Suppressor macrophage treated with lipopolysaccharide for 4 hours (primary cell): ENCODE measurements around the gene CRADD.
"Not testable (repeated sequence)": the region's sequence is repeated elsewhere in the genome, so short reads cannot be mapped to it uniquely, and the experiment has no call there.

Experiments
- DNase-seq: peaks from one replicate; pipeline ENCODE4 v3.0.0-alpha.2; 2020

Gene CRADD

DNA sequence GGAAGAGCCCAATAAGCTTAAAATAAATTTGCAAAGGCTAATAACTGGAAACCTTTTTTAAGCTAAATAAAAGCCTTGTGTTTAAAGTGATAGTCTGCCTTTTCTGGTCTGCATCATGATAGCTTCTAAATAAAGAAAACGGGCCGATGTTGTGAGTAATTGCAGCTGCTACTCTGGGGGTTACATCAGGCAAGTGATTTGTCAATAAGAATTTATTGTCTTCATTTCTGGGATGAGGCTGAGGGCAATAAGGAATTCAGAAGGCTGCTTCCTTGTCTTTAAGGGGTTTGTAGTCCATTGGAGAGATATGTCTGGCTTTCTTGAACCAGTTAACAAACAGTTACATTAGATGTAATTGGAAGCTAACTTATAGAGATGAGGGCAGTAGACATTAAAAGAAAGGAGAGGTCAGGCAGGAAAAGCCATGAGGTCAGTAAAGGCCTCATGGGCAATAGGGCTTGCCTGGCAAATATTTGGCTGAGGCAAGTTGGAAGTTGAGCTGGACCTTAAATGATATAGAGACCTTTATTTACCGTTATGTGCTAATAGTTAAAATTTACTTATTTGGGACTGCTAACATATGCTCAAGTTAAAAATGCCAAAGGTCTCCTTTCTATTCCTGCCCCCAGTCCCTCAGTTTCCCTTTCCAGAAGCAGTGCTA lies 85.0 kb downstream of the CRADD start:
- DNase-seq: no peak

DNA sequence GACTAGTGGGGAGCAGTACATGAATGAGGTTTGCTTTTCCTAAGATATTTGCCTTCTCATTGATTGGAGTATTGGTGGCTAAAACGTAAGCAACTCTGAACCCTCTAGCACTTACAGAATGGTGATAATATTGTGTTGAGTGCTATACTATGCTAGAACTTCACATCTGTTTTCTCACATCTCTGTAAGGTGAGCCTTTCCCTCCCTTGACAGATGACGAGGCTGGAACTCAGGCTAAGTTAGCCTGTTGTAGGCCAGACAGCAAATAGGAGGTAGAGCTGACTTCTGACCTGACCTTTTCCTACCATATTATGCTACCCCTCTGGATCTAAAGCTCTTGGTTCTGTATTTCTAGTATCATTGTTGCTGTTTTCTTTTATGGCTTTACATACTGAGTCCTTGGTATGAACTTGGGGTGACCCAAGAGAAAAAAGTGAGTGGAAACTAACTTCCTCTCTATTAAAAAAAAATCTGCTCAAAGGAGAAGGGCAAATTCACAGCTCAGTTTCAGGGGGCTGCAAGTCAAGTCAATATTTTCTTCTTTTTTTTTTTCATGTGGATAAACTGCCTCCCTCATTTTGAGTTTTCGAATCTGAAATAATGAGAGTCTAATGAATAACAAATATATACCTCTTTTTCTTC lies 85.9 kb downstream of the CRADD start:
- DNase-seq: no peak

DNA sequence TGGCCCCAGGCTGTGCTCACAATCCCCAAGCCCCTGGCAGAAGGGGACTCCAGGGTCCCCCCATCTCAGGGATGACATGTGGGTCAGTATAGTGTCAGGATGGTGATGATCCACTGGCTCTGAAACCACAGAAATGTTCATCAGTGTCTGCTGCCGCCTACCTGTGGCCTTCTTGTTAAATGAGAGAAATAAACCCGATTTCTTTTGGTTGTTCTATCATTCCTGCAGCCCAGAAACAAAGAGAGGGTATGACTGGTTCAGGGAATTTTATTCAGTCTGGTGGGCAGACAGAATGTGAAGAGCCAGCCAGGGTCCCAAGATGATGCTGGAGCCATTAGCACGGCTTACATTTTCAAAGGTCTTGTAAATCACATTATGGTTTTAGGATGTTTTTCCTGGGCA lies 86.6 kb downstream of the CRADD start:
- DNase-seq: no peak

DNA sequence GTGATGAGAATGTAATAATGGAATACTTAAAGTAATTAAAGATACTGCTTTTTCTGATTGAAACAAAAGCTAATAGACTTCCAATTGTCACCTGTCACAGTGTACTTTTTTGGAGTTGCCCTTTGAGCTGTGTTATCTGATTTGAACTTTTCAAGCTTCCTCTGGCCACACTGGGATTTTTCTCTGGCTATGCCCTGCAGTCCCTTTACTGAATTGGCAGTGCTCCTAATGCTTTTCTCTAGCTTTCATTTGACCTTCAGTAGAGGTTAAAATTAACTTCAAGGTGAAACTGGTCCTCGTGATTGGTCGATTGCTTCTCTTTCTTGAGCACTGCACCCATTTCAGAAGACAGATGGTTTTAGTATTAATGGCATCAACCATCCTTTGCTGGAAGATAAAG lies 89.2 kb downstream of the CRADD start:
- no peak for DNase-seq

DNA sequence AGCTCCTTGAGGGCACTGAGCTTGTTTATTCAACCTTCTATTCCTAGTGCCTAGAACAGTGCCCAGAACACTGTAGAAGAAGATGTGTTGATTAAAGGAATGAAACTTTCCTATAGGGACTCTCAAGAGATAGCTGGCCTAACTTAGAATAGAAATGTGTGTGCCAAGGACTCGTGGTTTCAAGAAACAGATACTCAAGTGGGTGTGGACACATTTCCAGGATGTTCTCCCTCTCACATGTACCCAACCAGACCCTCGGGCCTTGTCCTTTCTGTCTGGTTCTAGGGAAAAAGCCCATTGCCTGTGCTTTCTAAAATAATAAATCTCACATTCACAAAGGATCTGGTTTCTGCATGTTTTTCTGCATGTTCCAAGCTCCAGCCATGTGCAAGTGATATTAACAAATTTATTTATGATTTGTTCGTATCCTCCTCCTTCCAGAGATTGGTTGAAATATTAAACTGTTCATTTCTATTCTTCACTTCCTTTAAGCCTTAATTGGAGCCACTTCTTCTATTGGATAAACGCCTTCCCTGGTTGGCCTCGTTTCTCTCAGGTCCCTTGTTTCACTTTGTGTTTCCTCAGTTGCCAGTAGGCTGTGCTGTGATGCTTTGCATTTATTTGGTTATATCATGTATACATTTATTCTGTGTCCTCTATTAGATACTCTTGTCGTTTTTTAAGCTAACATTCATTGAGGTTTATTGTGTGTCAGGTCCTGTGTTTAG lies 89.8 kb downstream of the CRADD start:
- DNase-seq: peak; percentile 77

DNA sequence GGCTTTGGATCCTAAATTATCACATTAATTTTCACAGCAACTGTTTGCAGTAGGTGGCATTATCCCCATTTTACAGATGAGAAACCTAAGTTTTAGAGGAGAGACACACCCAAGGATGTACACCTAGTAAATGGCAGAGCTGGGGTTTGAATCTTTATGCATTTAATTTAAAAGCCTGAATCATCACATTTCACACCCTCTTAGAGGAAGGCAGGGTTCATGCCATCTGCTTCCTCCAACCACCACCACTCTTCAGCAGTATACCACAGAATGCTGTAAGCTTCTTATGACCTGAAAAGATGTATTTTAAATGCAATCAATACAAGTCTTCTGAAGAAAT lies 90.3 kb downstream of the CRADD start:
- DNase-seq: no peak

DNA sequence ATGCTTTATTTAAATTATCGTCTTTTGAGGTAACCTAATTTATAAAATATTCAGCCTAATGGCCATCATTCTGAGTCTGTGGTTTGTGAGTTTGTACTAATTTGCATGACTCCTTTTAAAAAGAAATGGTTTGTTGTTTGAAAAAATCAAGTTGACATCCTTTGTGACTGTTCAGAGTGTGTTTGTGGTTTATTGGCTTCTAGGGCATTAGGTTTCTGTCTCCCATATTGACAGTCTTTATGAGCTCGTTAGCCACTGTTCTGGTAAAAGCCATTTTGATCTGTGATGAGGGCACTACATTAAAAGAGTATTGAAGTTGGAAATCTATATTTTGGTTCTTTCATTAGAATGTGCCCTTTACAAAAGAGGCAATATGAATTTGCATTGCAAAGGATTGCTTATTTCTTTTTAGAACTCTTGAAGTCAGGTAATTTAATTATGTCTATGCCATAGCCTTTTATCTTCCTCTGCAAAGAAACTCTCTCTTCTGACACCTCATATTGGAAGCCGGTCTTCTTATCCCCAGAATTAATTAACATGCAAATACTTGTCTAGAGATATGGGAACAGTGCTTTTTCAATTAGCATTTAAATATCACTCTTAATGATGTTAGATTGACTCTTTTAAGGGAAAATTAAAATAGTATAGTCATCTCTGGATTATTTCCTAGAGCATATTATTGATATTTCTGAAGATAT lies 95.0 kb downstream of the CRADD start:
- DNase-seq: no peak

DNA sequence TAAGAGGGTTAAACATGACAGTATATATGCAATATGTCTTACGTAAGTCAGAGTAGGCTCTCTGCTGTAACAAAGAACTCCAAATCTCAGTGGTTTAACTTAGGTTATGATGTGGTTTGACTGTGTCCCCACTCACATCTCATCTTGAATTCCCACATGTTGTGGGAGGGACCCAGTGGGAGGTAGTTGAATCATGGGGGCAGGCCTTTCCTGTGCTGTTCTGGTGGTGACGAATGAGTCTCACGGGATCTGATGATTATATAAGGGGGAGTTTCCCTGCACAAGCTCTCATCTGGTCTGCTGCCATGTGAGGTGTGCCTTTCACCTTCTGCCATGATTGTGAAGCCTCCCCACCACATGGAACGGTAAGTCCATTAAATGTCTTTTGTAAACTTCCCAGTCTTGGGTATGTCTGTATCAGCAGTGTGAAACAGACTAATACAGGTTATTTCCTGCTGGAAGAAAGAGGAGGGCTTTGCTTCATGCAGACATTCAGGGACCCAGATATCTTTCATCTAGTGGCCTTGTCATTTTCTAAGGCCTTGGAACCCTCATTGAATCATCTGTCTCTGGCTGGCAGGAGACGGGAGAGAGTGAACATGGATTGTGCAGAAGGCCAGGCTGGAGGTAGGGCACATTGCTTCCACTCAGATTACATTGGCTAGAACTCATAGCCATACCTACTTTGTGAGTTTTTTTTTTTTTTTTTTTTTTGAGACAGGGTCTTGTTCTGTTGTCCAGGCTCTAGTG lies 96.1 kb downstream of the CRADD start:
- peak; percentile 86 for DNase-seq

DNA sequence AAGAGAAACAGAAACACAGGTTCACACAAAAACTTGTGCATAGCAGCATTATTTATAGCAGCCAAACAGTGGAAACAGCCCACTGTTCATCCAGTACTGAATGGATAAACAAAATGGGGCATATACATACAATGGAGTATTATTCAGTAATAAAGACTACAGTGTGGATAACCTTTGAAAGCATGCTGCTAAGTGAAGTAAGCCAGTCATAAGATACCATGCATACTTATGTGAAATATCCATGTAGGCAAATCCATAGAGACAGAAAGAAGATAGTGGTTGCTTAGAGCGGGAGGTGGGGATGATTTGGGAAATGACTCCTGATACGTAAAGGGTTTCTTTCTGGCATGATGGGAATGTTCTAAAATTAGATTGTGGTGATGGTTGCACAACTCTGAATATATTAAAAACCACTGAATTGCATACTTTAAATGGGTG lies 99.4 kb downstream of the CRADD start:
- no peak for DNase-seq

DNA sequence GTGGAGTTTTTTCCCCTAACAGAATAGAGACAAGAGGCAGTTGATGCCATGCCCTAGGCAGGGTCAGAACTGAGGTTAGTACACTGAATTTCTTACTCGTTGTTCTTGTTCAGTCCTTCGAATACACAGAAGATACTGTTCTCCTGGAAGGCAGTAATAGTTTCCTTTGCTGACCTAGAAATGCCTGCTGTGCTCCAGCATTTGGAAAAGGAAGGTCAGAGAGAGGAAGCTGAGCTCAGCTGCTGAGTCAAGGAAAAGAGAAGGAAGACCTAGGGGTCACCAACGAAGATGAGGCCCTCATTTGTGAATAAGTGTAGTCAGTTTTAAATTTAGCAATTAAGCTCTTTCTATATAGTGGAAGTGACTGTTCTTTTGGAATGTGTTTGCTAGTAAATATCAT lies 100.1 kb downstream of the CRADD start:
- DNase-seq: peak; percentile 80

DNA sequence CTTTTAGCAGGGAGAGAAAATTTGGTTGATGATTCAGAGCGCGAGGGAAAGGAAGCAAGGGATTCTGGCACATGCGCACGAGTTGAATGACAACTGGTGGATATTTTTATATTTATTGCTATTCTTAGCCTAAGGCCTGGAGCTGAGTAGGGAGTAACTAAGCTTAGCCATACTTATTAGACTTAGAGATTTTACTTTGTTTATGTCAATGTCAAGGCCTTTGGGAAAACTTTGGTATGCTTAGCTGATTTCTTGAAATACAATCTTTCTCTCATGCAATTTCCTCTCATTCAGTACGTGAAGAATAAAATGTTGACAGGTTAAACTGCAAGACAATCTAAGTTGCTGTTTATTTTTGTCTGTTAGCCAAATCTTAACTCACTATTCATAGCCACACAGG lies 101.1 kb downstream of the CRADD start:
- DNase-seq: peak; percentile 40

DNA sequence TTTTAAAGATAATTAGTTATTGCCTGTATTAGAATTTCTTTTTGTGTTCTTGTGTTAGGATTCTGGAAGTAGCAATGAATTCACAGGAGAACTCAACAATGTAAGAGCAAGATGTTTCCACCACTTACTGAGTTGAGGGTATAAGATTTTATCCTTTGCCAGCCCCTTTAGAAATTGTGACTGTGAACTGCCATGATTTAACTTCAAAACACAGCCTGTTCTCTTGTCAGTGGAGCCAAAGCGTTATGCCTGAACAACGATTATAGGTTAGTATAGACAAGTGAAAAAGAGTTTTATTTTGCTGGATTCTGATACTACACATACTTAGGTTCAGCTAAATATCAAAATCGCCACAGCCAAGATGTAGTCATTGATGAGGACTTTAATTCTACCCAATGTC lies 101.6 kb downstream of the CRADD start:
- DNase-seq: no peak

DNA sequence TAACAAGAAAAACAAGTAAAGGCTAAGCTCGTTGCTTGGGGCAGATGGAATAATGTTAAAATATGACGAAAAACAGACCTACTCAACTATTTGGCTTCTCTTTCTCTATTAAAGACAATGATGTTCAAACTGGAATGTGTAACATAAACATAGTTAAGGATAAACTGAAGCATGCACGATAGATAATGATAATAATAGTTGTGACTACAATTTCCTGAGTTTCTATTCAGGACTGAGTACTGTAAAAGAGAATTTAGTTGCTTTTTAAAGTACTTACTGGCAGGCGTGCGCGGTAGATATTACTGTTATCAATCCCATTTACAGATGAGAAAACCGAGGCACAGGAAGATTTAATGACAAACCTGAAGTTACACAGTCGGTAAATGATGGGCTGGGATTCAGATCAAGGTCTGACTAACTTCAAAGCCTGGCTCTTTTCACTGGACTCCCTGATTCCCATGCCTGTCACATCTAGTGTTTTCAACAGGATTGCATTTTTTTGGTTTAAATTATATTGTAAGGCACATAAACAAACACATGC lies 103.0 kb downstream of the CRADD start:
- DNase-seq: no peak

DNA sequence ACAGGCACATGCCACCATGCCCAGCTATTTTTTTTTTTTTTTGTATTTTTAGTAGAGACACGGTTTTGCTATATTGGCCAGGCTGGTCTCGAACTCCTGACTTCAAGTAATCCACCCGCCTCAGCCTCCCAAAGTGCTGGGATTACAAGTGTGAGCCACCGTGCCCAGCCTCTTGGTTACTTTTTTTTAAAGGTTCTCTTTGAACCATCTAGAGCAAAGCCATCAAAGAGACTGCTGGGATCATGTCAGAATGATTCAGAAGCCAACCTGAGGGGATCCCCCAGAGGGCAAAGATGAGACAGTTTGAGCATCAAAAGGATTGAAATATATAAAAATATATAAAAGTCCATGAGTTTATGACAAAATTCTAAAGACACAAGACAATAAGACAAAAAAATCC lies 103.7 kb downstream of the CRADD start:
- DNase-seq: not testable (repeated sequence)

DNA sequence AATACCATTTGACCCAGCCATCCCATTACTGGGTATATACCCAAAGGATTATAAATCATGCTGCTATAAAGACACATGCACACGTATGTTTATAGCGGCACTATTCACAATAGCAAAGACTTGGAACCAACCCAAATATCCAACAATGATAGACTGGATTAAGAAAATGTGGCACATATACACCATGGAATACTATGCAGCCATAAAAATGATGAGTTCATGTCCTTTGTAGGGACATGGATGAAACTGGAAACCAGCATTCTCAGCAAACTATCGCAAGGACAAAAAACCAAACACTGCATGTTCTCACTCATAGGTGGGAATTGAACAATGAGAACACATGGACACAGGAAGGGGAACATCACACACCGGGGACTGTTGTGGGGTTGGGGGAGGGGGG lies 104.8 kb downstream of the CRADD start:
- DNase-seq: not testable (repeated sequence)

DNA sequence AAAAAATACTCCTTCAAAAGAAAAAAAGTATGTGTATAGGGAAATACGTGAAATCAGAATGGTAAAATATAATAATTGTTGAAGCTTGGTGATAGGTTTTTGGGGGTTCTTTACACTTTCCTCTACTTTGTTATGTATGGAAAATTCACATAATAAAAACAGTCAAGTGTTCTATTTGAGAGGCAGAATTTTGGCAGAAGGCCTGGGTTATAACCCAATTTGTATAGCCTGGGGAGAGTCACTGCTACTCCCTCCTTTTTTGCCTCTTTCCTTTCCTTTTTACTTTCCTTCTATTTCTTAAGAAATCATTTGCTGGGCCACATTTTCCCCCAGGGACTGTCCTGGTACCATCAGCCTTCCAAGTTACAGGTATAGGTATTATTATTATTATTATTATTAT lies 105.7 kb downstream of the CRADD start:
- no peak for DNase-seq

DNA sequence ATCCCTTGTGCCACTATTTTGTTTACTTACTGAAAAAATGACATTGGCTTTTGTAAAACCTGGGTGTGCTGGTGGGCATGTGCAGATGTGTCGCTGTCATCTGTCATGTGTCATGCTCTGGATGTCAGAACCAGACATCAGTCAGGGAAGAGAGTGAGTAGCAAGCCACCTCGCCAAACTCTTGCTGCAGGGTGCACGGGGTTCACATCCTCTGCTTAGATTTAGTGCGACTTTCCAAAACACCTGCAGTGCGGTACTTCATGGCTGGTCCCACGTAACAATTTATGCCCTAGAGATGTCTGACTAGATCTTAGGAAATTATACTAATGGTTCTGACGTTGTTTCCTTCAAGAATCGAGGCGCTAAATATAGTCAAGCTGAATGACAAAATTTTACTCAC lies 106.7 kb downstream of the CRADD start:
- DNase-seq: peak; percentile 50

DNA sequence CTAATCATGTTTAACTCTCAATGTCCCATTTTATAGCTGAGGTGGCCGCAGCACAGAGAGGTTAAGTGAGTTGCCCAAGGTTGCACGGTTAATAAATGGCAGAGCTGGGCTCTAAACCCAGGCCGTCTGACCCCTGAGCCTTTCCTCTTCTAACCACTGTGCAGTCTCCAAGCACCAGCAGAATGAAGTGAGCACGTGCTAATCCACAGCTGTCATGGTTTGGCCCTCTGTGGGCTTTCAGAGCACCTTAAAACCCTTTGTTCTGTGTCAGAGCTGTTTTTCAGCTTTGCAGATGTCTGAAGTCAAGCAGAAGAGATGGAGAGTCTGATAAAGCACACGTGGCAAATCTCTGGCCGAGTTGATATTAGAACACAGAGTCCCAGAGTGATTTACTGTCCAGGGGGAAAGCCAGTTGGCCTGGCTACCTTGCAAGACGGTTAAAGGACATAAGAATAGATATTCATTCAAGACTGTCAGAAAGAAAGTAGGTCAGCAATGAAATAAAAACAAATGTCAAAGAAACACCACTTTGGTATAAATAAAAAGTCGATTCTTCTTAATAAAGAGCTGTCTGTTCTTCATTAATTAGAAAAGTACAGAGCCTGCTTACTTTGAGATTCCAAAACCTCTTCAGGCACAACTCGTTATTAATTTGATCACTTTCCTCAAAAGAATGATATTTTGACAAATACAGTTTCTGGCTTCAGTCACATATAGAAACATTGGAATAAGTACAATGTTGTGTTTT lies 107.3 kb downstream of the CRADD start:
- DNase-seq: no peak

DNA sequence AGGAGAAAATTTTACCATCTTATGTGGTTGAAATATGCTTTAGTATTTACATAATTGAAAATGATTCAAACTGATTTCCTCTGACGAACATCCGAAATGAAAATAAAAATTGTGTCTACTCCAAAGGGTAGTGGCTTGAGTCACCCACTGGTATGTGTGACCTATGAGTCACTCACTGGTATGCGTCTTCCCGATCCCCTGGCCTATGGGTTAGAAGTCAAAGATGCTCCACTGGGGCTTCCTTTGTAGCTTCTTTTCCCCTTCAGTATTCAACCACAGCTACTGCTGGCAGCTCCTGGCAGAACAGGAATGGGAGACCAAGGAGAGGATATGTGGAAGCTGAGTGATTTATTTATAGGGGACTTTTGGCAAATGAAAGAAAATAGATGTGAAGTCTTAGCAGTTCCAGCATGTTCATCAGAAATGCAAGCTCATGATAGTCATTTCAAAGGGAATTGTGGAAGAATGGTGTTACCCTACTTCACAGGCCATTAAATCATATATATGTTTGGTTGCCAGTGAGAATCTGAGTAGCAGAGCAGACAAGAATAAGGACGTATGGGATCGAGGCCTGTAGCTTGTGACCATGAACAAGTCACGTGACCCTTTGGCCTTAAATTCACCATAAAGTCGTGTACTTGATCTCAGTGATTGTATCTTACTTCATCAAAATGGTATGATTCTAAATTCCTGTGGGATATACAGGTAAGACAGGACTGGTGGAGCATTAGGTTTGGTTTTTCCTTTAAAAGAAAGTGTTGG lies 108.3 kb downstream of the CRADD start:
- peak; percentile 93 for DNase-seq

DNA sequence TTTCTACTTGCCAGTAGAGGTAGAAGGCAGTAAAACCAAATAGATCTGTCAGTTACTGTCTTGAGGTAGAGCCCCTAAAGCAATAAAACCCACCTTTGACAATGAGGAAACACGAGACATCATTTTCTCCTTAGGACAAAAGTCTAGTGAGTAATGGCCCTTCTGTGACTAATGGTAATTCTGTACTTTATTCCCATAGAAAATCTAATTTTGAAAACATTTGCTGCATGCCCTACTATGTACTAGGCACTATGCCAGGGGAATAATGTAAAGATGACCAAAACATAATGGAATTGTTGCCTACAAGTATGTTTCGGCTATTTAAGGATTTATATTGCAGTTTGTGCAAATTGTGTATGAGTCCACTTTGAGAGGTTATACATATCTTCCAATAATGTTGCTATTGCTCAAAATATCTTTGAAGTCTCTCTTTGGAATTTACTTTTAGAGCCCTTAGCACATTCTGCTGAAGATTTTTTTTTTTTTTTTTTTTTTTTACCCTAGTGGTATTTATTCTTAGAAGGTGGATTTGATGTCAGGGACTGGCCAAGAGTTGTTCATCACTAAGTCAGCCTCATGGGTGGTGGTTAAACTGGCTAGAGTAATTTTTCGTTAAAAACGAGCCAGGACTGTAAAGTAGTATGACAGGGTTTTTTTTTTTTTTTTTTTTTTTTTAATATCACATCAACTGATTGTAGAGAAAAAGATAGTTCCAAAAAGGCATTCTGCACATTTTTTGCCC lies 109.7 kb downstream of the CRADD start:
- DNase-seq: no peak
